ENCODE results near the gene FBXW11. TPM values are rescaled to one million over a fixed set of nuclear protein-coding genes. Genes with fewer than 3 reads are reported as not detected.
"Not testable (repeated sequence)": the region's sequence is repeated elsewhere in the genome, so short reads cannot be mapped to it uniquely, and the experiment has no call there.

Gene FBXW11
- total RNA-seq, 1 donor from 2014 or later: 54.1 TPM

- no peak for DNase-seq (ENCODE audit: low spot score)
These were observed 51.7 kb downstream of the FBXW11 start for GRCh38 chr5:171954721-171955120.

- peak; percentile 29 for DNase-seq (ENCODE audit: low spot score)
These were observed 52.4 kb downstream of the FBXW11 start for GRCh38 chr5:171953860-171954701.

DNA sequence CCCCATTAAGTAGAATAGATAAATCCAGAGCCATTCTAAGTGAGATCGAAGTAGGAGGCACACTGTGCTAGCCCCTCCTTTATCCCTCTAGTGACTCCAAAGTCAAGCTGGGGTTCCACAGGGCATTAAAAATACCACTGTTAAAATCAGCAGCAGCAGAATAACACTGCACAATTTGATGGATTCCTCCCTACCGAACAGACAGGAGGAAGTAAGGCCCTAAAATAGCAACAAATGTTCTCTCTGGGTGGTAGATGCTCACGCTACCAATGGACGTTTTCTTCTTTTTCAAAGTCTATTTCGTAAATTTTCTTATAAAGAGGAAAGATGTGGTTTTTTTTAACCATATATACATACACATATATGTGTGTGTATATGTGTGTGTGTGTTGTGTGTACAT is 54.4 kb downstream of the FBXW11 start:
- no peak for DNase-seq (ENCODE audit: low spot score)

- DNase-seq (ENCODE audit: low spot score): no peak
These were observed 55.2 kb downstream of the FBXW11 start for GRCh38 chr5:171951218-171951617.

- no peak for DNase-seq (ENCODE audit: low spot score)
These were observed 60.2 kb downstream of the FBXW11 start for GRCh38 chr5:171946000-171946781.

GRCh38 chr5:171945476-171945875 is 61.0 kb downstream of the FBXW11 start:
- peak; percentile 58 for DNase-seq (ENCODE audit: low spot score)

DNA sequence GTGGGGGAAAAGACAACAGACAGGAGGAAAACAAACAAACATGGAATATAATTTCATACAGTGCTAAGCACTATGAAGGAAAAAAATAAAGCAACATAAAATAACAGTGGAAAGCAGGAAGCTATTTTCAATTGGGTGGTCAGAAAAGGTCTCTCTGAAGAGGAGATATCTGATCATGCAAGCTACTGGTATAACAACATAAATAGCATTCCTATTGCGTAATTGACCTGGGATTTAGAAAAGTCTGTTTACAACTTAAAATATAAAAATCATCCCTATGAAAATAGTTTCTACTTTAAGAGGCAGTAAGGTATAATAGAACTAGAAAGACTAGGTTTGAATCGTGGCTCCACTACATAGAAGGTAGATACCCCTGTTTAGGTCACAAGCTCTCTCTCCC is 61.4 kb downstream of the FBXW11 start:
- DNase-seq (ENCODE audit: low spot score): no peak

DNA sequence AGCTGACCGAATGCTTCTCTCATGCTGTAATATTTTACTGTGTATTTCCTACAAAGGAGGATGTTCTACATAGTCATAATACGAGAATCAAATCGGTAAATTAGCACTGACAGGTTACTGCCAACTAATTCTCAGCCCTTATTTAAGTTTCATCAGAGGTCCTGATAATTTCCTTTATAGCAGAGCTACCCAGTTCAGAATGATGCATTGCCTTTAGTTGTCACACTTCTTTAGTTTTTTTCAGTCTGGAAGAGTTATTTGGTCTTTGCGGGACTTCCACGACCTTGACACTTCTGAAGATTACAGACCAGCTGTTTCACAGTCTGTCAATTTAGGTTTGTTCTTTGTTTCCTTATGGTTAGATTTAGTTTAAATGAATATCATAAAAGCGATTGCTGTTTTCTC is 64.3 kb downstream of the FBXW11 start:
- DNase-seq (ENCODE audit: low spot score): not testable (repeated sequence)

GRCh38 chr5:171941675-171942074 is 64.8 kb downstream of the FBXW11 start:
- not testable (repeated sequence) for DNase-seq (ENCODE audit: low spot score)

DNA sequence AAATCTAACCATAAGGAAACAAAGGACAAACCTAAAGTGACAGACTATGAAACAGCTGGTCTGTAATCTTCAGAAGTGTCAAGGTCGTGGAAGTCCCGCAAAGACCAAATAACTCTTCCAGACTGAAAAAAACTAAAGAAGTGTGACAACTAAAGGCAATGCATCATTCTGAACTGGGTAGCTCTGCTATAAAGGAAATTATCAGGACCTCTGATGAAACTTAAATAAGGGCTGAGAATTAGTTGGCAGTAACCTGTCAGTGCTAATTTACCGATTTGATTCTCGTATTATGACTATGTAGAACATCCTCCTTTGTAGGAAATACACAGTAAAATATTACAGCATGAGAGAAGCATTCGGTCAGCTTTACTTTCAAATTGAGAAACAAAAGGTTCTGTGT is 65.2 kb downstream of the FBXW11 start:
- not testable (repeated sequence) for DNase-seq (ENCODE audit: low spot score)

GRCh38 chr5:171939951-171940350 is 66.5 kb downstream of the FBXW11 start:
- DNase-seq (ENCODE audit: low spot score): no peak

- DNase-seq (ENCODE audit: low spot score): no peak
These were observed 68.1 kb downstream of the FBXW11 start for GRCh38 chr5:171938358-171938757.

- no peak for DNase-seq (ENCODE audit: low spot score)
These were observed 69.1 kb downstream of the FBXW11 start for GRCh38 chr5:171937351-171937750.

DNA sequence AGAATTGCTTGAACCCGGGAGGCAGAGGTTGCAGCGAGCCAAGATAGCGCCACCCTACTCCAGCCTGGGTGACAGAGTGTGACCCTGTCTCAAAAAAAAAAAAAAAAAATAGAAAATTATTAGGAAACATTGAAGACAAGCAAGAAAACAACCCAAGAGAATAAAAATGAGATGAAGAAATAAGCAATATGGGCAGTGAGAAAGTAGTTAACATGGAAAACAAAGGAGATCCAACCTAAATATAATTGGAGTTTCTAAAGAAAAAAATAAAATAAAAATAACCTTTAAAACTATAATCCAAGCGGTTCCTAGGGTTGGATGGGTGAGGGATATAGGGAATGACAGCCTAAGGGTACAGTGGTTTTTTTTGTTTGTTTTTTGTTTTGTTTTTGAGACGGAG is 71.9 kb downstream of the FBXW11 start:
- DNase-seq (ENCODE audit: low spot score): no peak

DNA sequence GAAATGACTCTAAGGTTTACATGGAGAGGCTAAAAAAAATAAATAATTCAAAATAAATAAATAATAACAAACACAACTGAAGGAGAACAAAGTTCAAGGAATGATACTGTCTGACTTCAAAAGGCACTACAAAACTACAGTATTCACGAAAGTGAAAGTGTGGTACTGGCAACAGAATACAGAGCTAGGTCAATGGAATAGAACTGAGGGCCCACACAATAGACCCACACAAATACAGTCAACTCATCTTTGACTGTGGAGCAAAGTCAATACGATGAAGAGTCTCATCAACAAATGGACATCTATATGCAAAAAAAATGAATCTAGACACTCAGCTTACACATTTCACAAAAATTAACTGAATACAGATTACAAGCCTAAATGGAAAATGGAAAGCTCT is 75.3 kb downstream of the FBXW11 start:
- no peak for DNase-seq (ENCODE audit: low spot score)

GRCh38 chr5:171927345-171927941 is 79.0 kb downstream of the FBXW11 start:
- no peak for DNase-seq (ENCODE audit: low spot score)

- DNase-seq (ENCODE audit: low spot score): no peak
These were observed 80.1 kb downstream of the FBXW11 start for GRCh38 chr5:171926311-171926710.

DNA sequence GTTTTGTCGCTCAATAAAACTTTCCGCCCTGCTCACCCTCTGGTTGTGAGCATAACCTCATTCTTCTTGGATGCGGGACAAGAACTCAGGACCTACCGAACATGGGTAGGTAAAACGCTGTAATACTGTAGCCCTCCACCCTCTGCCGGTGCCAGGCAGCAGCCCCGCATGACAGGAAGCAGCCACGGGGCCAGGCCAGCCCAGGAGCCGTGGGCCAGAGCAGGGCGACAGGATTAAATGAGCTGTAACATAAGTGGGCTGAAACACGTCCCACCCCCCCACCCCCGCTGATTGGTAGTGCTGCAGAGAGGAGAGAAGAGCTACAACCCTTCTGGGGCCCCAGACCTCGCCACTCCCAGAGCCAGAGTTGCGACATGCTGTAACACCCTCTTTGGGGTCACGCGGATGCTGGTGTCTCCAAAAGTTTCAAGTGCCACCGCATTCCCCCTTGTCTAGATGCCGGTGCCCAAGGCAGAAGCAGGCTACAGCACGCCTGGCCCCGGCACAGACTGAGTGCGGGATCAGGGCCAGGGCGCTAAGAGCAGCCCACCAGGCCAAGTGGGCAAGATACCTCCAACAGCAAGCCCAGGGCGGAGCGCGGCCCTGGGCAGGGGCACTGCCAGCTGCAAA is 81.8 kb downstream of the FBXW11 start:
- DNase-seq (ENCODE audit: low spot score): no peak

- DNase-seq (ENCODE audit: low spot score): no peak
These were observed 85.6 kb downstream of the FBXW11 start for GRCh38 chr5:171920765-171921391.

DNA sequence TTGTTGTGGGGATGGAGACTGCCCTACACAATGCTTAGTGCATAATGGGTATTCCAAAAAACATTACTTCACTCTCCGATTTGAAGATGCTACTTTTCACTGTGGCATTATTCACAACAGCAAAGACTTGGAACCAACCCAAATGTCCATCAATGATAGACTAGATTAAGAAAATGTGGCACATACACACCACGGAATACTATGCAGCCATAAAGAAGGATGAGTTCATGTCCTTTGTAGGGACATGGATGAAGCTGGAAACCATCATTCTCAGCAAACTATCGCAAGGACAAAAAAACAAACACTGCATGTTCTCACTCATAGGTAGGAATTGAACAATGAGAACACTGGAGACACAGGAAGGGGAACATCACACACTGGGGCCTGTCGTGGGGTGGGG is 90.7 kb downstream of the FBXW11 start:
- not testable (repeated sequence) for DNase-seq (ENCODE audit: low spot score)

DNA sequence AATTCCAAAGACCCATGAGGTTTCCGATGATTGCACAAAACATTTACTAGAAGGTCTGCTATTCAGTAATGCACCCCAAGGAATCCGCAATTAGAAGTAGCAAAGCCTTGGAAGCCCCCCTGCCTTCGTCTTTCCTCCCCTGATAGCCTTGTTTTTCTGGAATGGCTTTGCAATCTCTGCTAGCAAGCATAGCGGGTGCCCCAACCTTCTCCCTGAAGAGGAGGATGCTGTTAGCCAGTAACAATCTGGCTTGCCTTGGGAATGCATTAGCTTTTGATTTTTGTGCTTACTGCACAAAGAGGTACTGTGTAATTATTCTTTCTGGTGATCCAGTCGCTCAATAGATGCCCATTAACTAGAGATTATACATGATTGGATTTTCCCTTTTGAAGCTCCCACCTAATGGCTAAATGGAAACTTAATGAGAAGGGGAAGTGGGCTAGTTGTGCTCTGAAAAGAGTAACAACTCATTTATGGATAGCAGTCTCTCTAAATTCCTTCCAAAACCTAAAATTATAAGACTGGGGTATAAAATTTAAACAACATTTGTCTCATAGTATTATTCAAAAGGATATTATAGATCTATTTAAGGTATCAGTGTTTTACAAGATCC is 91.6 kb downstream of the FBXW11 start:
- DNase-seq (ENCODE audit: low spot score): no peak
